ENCODE results near the gene PVALB. TPM values are rescaled to one million over a fixed set of nuclear protein-coding genes. Genes with fewer than 3 reads are reported as not detected.

Gene PVALB
- total RNA-seq, 1 donor from 2014 or later = not detected

- intact Hi-C loops (cut with DNase I) = no loop called here
- no peaks in the 10 kb centered on the region for H3K36me3 ChIP-seq
- no peak for TF ChIP-seq CTCF (IDR thresholded peaks at IDR 0.05)
- H3K9me3 ChIP-seq = no peaks in the 10 kb centered on the region
- no peaks in the 10 kb centered on the region for H3K27me3 ChIP-seq
- no peak overlapping the region for H3K4me3 ChIP-seq
- no peak for DNase-seq (ENCODE audit: low spot score in 2 of 2)
- H3K4me1 ChIP-seq = no peaks in the 10 kb centered on the region
- no peak overlapping the region for H3K27ac ChIP-seq
Measured at GRCh38 chr22:36797911-36798673, 18.7 kb downstream of the PVALB start.

GRCh38 chr22:36797374-36797773 is 19.5 kb downstream of the PVALB start:
- Histone ChIP-seq H3K4me1 (no peaks in the 10 kb centered on the region), H3K4me3 (no peak overlapping the region), H3K27ac (no peak overlapping the region), H3K27me3 (no peaks in the 10 kb centered on the region), H3K36me3 (no peaks in the 10 kb centered on the region), H3K9me3 (no peaks in the 10 kb centered on the region)
- no peak for TF ChIP-seq CTCF (IDR thresholded peaks at IDR 0.05)
- intact Hi-C loops (cut with DNase I) = no loop called here
- no peak for DNase-seq (ENCODE audit: low spot score in 2 of 2)

GRCh38 chr22:36796552-36797175 is 20.2 kb downstream of the PVALB start:
- Histone ChIP-seq H3K4me1 (no peaks in the 10 kb centered on the region), H3K27me3 (no peaks in the 10 kb centered on the region), H3K4me3 (no peak overlapping the region), H3K27ac (no peak overlapping the region), H3K36me3 (no peaks in the 10 kb centered on the region), H3K9me3 (no peaks in the 10 kb centered on the region)
- intact Hi-C loops (cut with DNase I) = no loop called here
- TF ChIP-seq CTCF (IDR thresholded peaks at IDR 0.05) = no peak
- DNase-seq (ENCODE audit: low spot score in 2 of 2) = no peak

- no peak for DNase-seq (ENCODE audit: low spot score in 2 of 2)
Measured at GRCh38 chr22:36795633-36796032, 21.2 kb downstream of the PVALB start.

GRCh38 chr22:36790648-36791047 is 26.2 kb downstream of the PVALB start:
- Histone ChIP-seq H3K36me3 (no peaks in the 10 kb centered on the region), H3K27ac (no peak overlapping the region), H3K9me3 (no peaks in the 10 kb centered on the region), H3K27me3 (no peaks in the 10 kb centered on the region), H3K4me3 (no peak overlapping the region), H3K4me1 (no peaks in the 10 kb centered on the region)
- no peak for TF ChIP-seq CTCF (IDR thresholded peaks at IDR 0.05)
- DNase-seq (ENCODE audit: low spot score in 2 of 2) = no peak
- intact Hi-C loops (cut with DNase I) = no loop called here

More at GRCh38 chr22:36795633-36796032, 21.2 kb downstream of the PVALB start:
- Histone ChIP-seq H3K4me3 (no peak overlapping the region), H3K4me1 (no peaks in the 10 kb centered on the region), H3K36me3 (no peaks in the 10 kb centered on the region), H3K9me3 (no peaks in the 10 kb centered on the region), H3K27ac (no peak overlapping the region), H3K27me3 (no peaks in the 10 kb centered on the region)
- intact Hi-C loops (cut with DNase I) = no loop called here
- no peak for TF ChIP-seq CTCF (IDR thresholded peaks at IDR 0.05)

Measured in ascending aorta (tissue), 2 donors.